Activated naive CD8-positive, alpha-beta T cell (primary cell): ENCODE results near the gene HHEX.
"Not testable (repeated sequence)": the region's sequence is repeated elsewhere in the genome, so short reads cannot be mapped to it uniquely, and the experiment has no call there.

ENCODE experiments used
- H3K27ac Mint-ChIP-seq: one replicate; pipeline ENCODE4 v1.8.0; 2021; ENCODE audit warnings: mixed read lengths
- H3K27me3 Mint-ChIP-seq: one replicate; pipeline ENCODE4 v1.8.0; 2021; ENCODE audit warnings: mixed read lengths
- H3K36me3 Mint-ChIP-seq: one replicate; pipeline ENCODE4 v1.8.0; 2021; ENCODE audit warnings: mixed read lengths
- H3K4me1 Mint-ChIP-seq: one replicate; pipeline ENCODE4 v1.8.0; 2021; ENCODE audit warnings: low read depth, mixed read lengths
- H3K4me3 Mint-ChIP-seq: one replicate; pipeline ENCODE4 v1.8.0; 2021; ENCODE audit warnings: mild to moderate bottlenecking, mixed read lengths
- H3K9me3 Mint-ChIP-seq: one replicate; pipeline ENCODE4 v1.8.0; 2021; ENCODE audit warnings: low read depth, mixed read lengths

The HHEX gene

GRCh38 chr10:92689663-92690210, at the start of gene HHEX:
Gene HHEX (plus strand): TSS chr10:92689955. CDS start chr10:92689987, 32 bp downstream.
- H3K36me3 Mint-ChIP-seq, result peaks cover 6% of the 10 kb centered on the region
- no peaks in the 10 kb centered on the region for H3K9me3 Mint-ChIP-seq
- no peak within 1 kb of the TSS for H3K27ac Mint-ChIP-seq
- H3K4me3 Mint-ChIP-seq, result peak within 1 kb of the TSS; percentile 82
- peaks cover 49% of the 10 kb centered on the region for H3K27me3 Mint-ChIP-seq
- peaks cover 27% of the 10 kb centered on the region for H3K4me1 Mint-ChIP-seq

GRCh38 chr10:92640107-92640506, 49.6 kb upstream of the HHEX start:
- Mint-ChIP-seq H3K36me3 (peaks cover 2% of the 10 kb centered on the region), H3K27me3 (no peaks in the 10 kb centered on the region)

GRCh38 chr10:92641492-92641891, 48.3 kb upstream of the HHEX start:
- H3K27me3 Mint-ChIP-seq, result no peaks in the 10 kb centered on the region
- no peak overlapping the region for H3K27ac Mint-ChIP-seq
- peaks cover 2% of the 10 kb centered on the region for H3K36me3 Mint-ChIP-seq
- H3K4me3 Mint-ChIP-seq, result no peak overlapping the region
- H3K4me1 Mint-ChIP-seq, result no peaks in the 10 kb centered on the region
- no peaks in the 10 kb centered on the region for H3K9me3 Mint-ChIP-seq

More at GRCh38 chr10:92640107-92640506, 49.6 kb upstream of the HHEX start:
- no peak overlapping the region for H3K27ac Mint-ChIP-seq
- H3K4me1 Mint-ChIP-seq, result no peaks in the 10 kb centered on the region
- no peak overlapping the region for H3K4me3 Mint-ChIP-seq
- H3K9me3 Mint-ChIP-seq, result no peaks in the 10 kb centered on the region

GRCh38 chr10:92644921-92645320, 44.8 kb upstream of the HHEX start:
- Mint-ChIP-seq H3K9me3 (no peaks in the 10 kb centered on the region), H3K27ac (no peak overlapping the region), H3K27me3 (no peaks in the 10 kb centered on the region), H3K4me1 (no peaks in the 10 kb centered on the region), H3K4me3 (no peak overlapping the region), H3K36me3 (no peaks in the 10 kb centered on the region)

- not testable (repeated sequence) for H3K27me3 Mint-ChIP-seq, H3K27ac Mint-ChIP-seq, H3K4me1 Mint-ChIP-seq, H3K4me3 Mint-ChIP-seq, H3K36me3 Mint-ChIP-seq, H3K9me3 Mint-ChIP-seq
These were observed 38.9 kb upstream of the HHEX start for GRCh38 chr10:92650864-92651263.

GRCh38 chr10:92655426-92655825, 34.3 kb upstream of the HHEX start:
- Mint-ChIP-seq H3K27ac (no peak overlapping the region), H3K9me3 (no peaks in the 10 kb centered on the region), H3K4me3 (no peak overlapping the region), H3K27me3 (peaks cover 3% of the 10 kb centered on the region), H3K36me3 (peaks cover 8% of the 10 kb centered on the region), H3K4me1 (no peaks in the 10 kb centered on the region)

- peaks cover 8% of the 10 kb centered on the region for H3K36me3 Mint-ChIP-seq
- no peak overlapping the region for H3K4me3 Mint-ChIP-seq
- H3K27me3 Mint-ChIP-seq, result peaks cover 3% of the 10 kb centered on the region
- no peaks in the 10 kb centered on the region for H3K4me1 Mint-ChIP-seq
- peaks cover 3% of the 10 kb centered on the region for H3K9me3 Mint-ChIP-seq
- no peak overlapping the region for H3K27ac Mint-ChIP-seq
These were observed 33.3 kb upstream of the HHEX start for GRCh38 chr10:92656266-92656961.

GRCh38 chr10:92657024-92657423, 32.7 kb upstream of the HHEX start:
- H3K4me1 Mint-ChIP-seq, result no peaks in the 10 kb centered on the region
- H3K27me3 Mint-ChIP-seq, result peaks cover 3% of the 10 kb centered on the region
- H3K36me3 Mint-ChIP-seq, result peaks cover 8% of the 10 kb centered on the region
- H3K4me3 Mint-ChIP-seq, result no peak overlapping the region
- no peak overlapping the region for H3K27ac Mint-ChIP-seq
- H3K9me3 Mint-ChIP-seq, result peaks cover 3% of the 10 kb centered on the region

- H3K27ac Mint-ChIP-seq, result no peak overlapping the region
- H3K9me3 Mint-ChIP-seq, result peaks cover 11% of the 10 kb centered on the region
- peaks cover 8% of the 10 kb centered on the region for H3K36me3 Mint-ChIP-seq
- H3K4me1 Mint-ChIP-seq, result no peaks in the 10 kb centered on the region
- H3K4me3 Mint-ChIP-seq, result no peak overlapping the region
- peaks cover 3% of the 10 kb centered on the region for H3K27me3 Mint-ChIP-seq
These were observed 26.9 kb upstream of the HHEX start for GRCh38 chr10:92662848-92663247.

- H3K9me3 Mint-ChIP-seq, result peaks cover 11% of the 10 kb centered on the region
- H3K27ac Mint-ChIP-seq, result no peak overlapping the region
- peaks cover 6% of the 10 kb centered on the region for H3K36me3 Mint-ChIP-seq
- no peak overlapping the region for H3K4me3 Mint-ChIP-seq
- H3K27me3 Mint-ChIP-seq, result no peaks in the 10 kb centered on the region
- no peaks in the 10 kb centered on the region for H3K4me1 Mint-ChIP-seq
These were observed 25.4 kb upstream of the HHEX start for GRCh38 chr10:92664322-92664721.

- H3K27ac Mint-ChIP-seq, result no peak overlapping the region
- H3K36me3 Mint-ChIP-seq, result peaks cover 6% of the 10 kb centered on the region
- no peaks in the 10 kb centered on the region for H3K4me1 Mint-ChIP-seq
- H3K27me3 Mint-ChIP-seq, result no peaks in the 10 kb centered on the region
- H3K4me3 Mint-ChIP-seq, result no peak overlapping the region
- peaks cover 7% of the 10 kb centered on the region for H3K9me3 Mint-ChIP-seq
These were observed 22.7 kb upstream of the HHEX start for GRCh38 chr10:92667078-92667477.

- no peaks in the 10 kb centered on the region for H3K4me1 Mint-ChIP-seq
These were observed 12.0 kb upstream of the HHEX start for GRCh38 chr10:92677708-92678107.

GRCh38 chr10:92678206-92678605, 11.5 kb upstream of the HHEX start:
- Mint-ChIP-seq H3K27ac (no peak overlapping the region), H3K4me3 (no peak overlapping the region), H3K27me3 (peaks cover 10% of the 10 kb centered on the region), H3K4me1 (no peaks in the 10 kb centered on the region), H3K9me3 (no peaks in the 10 kb centered on the region), H3K36me3 (peaks cover 2% of the 10 kb centered on the region)

More at GRCh38 chr10:92677708-92678107, 12.0 kb upstream of the HHEX start:
- no peaks in the 10 kb centered on the region for H3K9me3 Mint-ChIP-seq
- H3K27me3 Mint-ChIP-seq, result peaks cover 9% of the 10 kb centered on the region
- peaks cover 2% of the 10 kb centered on the region for H3K36me3 Mint-ChIP-seq
- H3K4me3 Mint-ChIP-seq, result no peak overlapping the region
- H3K27ac Mint-ChIP-seq, result no peak overlapping the region

- H3K27ac Mint-ChIP-seq, result no peak overlapping the region
- H3K36me3 Mint-ChIP-seq, result peaks cover 2% of the 10 kb centered on the region
- peaks cover 18% of the 10 kb centered on the region for H3K27me3 Mint-ChIP-seq
- H3K9me3 Mint-ChIP-seq, result no peaks in the 10 kb centered on the region
- no peak overlapping the region for H3K4me3 Mint-ChIP-seq
- H3K4me1 Mint-ChIP-seq, result no peaks in the 10 kb centered on the region
These were observed 8.4 kb upstream of the HHEX start for GRCh38 chr10:92681306-92681834.

- Mint-ChIP-seq H3K36me3 (peaks cover 6% of the 10 kb centered on the region), H3K27ac (no peak overlapping the region), H3K4me3 (peak overlapping the region; percentile 80), H3K27me3 (peaks cover 42% of the 10 kb centered on the region), H3K4me1 (peaks cover 27% of the 10 kb centered on the region), H3K9me3 (no peaks in the 10 kb centered on the region)
These were observed 1.2 kb upstream of the HHEX start for GRCh38 chr10:92688573-92688926.
